Stimulated activated CD4-positive, alpha-beta T cell treated with anti-CD3 and anti-CD28 coated beads, Interleukin-15, amount 100 ng/mL, for 48 hours (primary cell): Measurements from ENCODE around the gene ERMP1.

Source experiments
- DNase-seq, 2 donors: peaks; one replicate each; pipeline ENCODE4 v3.0.0-alpha.2; 2020; ENCODE audit warnings: low read depth in 2 of 2

ERMP1 gene

DNA sequence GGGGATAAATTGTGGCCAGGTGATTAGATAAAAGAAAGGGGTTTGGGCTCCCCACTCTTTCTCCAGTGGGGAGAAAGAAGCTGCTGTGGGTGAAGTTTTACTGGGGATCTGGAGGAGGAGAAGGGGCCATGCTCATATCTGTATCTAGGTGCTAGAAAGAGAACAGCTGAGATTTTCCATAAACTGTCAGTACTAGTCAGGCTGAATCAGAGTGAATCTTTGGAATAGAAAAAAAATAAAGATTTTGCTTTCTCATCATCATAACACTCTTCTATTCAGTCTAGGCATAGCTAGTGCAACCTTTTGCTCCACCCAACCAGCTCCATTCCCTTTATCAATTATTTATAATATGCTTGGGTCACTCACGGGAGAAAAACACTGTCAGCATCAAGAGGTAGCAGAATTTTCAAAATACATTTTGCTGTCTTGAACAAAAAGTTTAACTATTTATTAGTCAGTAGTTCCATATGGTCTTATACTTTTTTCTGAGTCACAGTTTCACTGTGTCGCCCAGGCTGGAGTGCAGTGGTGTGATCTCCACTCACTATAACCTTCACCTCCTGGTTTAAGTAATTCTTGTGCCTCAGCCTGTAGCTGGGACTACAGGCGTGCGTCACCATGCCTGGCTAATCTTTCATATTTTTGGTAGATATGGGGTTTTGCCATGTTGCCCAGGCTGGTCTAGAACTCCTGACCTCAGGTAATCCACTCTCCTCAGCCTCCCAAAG, 21.3 kb upstream of the ERMP1 start:
- no peak for DNase-seq

- DNase-seq, result no peak
These were observed 20.7 kb upstream of the ERMP1 start for GRCh38 chr9:5853617-5854016.

- DNase-seq, result no peak
These were observed 20.1 kb upstream of the ERMP1 start for GRCh38 chr9:5852987-5853386.

DNA sequence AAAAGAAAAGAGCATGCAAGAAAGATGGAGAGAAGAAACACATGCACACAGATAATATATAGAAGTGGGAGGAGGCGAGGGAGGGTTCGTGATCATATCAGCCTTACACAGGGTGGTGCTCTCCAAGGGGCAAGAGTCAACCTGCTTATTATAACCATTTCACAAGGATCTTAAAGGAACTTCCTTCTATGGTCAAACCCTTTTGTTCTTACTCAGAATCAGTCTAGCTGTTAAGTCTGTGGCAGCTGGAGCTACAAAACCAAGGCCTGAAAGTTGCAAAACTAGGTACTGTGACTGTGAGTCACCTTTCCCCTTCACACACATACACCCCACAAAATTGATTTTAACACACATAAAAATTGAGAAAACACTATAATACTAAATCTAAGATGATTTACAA, 18.5 kb upstream of the ERMP1 start:
- peak in 1 of 2 donors; percentile 38 for DNase-seq

DNA sequence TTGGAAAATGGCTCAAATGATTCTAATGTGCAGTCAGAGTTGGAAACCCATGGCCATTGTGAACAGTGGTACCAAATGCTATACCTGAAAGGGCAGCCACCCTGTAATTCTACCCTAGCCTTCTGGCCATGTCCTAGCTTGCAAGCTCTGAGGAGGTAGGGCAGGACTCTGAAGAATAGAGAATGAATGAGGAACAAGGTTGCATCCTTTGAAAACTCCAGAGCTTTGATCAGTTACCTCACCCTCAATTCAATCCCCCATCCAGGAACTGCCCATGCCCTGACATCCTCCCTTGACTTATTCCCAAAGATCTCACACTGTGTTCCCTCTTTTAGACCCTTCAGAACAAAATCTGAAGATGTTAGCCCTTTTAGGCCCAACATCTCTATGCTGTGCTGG, 17.8 kb upstream of the ERMP1 start:
- no peak for DNase-seq

DNA sequence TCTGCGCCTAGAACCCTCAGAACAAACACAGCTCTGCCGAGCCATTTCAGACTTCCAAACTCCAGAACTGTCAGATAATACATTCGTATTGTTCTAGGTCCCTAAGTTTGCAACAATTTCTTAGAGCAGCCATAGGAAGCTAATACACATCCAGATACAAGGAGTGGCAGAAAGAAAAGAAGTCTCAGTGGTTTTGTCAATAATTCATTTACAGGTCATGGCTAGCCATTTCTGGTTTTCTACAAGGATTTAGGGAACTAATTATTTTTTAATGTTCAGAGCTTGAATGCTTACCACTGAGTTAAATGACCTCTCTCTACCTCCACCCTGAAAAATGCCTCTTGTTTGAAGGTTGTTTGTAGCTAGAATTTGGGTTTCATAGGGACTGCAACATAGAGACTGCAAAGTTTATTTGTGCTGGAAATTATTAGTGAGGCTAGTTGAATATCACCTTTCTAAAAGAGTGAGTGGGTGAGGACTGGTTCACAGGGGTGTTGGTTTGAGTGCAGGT, 15.5 kb upstream of the ERMP1 start:
- no peak for DNase-seq

GRCh38 chr9:5846501-5846921, 13.6 kb upstream of the ERMP1 start:
- DNase-seq, result no peak

GRCh38 chr9:5846096-5846495, 13.2 kb upstream of the ERMP1 start:
- DNase-seq, result no peak

DNA sequence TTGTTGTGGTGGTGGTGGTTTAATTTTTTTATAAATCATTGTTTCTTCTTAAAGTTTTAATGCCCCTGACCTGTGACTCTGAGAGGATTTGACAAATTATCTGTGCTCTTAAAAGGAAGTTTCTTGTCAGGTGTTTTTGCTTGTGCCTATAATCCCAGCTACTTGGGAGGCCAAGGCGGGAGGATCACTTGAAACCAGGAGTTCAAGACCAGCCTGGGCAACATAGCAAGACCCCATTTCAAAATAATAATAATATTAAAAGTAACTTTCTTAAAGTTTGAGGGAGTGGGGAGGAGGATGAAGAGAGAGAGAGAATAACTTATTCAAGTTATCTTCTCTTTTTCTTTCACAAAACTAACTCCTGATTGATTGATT, 12.2 kb upstream of the ERMP1 start:
- no peak for DNase-seq

DNA sequence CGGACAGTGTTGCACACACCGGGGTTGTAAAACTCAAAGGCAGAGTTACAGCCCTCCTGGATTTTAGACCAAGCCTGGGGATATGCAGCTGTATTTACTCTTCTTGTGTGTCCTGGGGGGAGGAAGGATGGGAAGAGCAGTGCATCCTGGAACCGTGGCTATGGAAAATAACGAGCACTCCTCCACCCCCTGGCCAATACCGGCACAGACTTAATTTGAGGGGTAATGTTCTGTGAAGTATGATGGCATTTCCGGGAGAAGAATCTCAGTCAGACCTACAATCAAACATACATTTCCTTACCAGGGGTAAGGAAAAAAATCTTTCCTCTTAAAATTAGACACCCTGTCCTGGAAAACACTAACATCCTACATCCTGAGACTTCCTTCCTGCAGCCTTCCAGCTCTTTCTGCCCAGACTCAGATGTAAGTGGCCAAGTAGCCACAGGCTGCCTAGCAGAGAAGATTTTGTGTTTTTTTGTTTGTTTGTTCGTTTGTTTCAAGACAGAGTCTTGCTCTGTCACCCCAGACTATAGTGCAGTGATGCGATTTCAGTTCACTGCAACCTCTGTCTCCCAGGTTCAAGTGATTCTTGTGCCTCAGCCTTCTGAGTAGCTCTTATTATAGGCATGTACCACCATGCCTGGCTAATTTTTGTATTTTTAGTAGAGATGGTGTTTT, 11.0 kb upstream of the ERMP1 start:
- DNase-seq, result no peak

GRCh38 chr9:5842929-5843793, 10.2 kb upstream of the ERMP1 start:
- DNase-seq, result no peak

DNA sequence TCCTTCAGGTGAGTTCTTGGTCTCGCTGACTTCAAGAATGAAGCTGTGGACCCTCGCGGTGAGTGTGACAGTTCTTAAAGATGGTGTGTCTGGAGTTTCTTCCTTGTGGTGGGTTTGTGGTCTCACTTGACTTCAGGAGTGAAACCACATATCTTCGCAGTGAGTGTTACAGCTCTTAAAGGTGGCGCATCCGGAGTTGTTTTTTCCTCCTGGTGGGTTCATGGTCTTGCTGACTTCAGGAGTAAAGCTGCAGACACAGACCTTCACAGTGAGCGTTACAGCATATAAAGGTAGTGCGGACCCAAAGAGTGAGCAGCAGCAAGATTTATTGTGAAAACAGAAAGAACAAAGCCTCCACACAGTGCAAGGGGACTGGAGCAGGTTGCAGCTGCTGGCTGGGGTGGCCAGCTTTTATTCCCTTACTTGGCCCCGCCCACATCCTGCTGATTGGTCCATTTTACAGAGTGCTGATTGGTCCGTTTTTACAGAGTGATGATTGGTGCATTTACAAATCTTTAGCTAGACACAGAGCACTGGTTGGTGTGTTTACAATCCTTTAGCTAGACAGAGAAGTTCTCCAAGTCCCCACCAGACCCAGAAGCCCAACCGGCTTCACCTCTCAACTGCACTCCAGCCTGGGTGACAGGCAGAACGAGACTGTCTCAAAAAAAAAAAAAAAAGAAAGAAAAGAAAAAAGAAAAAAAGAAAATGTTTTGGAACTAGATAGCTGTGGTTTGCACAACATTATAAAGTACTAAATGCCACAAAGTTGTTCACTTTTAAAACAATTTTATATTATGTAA, 9.1 kb upstream of the ERMP1 start:
- peak in 1 of 2 donors; percentile 43 for DNase-seq

DNA sequence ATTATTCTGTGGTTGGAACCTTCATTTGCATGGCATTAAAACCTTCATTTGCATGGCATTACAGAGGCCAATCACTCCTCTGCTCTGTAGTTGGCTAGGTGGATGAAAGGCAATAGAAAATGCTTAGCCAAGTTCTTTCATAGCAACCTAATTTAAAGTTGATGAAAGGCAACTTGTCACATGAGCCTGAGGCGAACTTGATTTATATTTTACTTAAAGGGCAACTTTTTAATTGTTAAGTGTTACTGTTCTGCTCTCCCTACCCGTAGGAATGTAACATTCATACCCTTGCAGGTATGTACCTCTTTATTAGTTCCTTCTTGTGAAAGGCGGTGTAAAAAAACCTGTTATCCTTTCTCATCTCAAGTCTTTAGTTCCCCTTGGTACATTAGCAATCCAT, 7.9 kb upstream of the ERMP1 start:
- no peak for DNase-seq

- no peak for DNase-seq
These were observed 6.6 kb upstream of the ERMP1 start for GRCh38 chr9:5839572-5839902.

DNA sequence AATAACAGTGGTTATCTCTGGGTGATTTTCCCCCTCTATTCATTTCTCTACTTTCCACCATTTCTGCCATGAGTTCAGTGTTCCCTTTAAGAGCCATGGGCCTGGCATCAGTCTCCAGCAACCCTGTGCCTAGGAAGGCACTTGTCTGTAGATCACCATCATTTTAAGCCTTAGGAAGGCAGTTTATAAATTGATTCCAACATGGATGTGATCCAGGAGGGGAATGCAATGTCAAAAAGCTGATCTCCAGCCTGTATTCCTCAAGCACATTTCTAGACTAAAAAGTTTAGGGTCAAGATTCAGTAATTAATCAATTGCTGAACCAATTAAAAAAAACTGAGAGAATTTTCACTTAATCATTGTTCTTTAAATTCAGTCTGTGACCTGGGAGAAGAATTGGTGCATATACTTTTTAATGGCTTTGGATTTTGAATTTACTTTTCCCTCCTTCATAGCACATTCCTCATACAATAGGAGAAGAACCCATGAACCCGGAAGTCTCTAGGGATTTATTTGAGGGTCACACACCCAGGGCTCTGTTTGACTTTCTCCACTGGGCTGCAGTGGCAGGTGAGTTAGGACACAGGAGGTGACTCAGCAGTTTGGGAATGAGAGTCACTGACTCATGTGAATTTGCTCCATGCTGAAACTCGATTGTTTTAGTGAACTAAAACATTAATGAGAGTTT, 6.1 kb upstream of the ERMP1 start:
- DNase-seq, result no peak

- no peak for DNase-seq
These were observed 2.9 kb upstream of the ERMP1 start for GRCh38 chr9:5835808-5836207.

DNA sequence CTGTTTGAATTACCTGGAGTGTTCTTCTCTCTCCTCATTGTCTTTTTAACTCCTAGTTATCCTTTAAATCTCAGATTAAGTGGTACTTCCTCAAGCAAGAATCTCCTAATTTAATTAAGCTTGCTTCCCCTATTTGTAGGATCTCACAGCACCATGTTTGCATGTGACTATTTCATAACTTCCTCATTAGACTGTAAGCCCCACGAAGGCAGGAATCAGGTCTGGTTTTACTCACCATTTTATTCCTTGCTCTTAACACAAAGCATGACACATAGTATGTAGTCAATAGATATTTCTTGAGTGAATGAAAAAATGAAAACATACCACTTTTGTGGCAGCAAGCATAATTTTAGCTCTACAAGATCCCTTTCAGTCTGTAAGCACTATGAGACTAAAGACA, 1.3 kb upstream of the ERMP1 start:
- DNase-seq, result no peak

- DNase-seq, result no peak
These were observed 813 bp downstream of the ERMP1 start for GRCh38 chr9:5832071-5832537.

GRCh38 chr9:5825895-5826622, 6.9 kb downstream of the ERMP1 start:
- DNase-seq, result no peak

- no peak for DNase-seq
These were observed 7.7 kb downstream of the ERMP1 start for GRCh38 chr9:5825223-5825622.
